Measurements from ENCODE around the gene PCDHGA1.
"Not testable (repeated sequence)": the region's sequence is repeated elsewhere in the genome, so short reads cannot be mapped to it uniquely, and the experiment has no call there.

The PCDHGA1 gene

DNA sequence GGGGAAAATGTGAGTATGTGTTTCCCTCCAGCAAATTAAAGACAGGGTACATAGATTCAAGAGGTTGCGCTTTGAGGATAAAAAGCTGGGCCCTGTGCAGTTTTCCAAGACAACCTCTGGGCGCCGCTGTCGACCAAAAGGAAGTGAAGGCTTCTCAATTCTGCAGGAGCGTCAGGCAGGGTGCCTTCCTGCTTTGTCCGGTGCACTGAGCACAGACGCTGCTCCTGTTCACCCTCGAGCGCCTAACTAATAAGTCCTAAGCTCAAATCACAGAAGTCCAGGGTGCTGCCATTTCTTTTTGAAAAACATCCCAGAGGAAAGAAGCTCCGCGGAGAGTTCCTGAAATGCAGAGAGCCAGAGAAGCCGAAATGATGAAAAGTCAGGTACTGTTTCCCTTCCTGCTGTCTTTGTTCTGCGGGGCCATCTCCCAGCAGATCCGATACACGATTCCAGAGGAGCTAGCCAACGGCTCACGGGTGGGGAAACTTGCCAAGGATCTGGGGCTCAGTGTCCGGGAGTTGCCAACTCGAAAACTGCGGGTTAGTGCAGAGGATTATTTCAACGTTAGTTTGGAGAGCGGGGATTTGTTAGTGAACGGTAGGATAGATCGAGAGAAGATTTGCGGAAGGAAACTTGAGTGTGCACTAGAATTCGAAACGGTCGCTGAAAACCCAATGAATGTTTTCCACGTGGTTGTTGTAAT, 19.8 kb downstream of the PCDHGA1 start, which contains the start of gene PCDHGB1:
Gene PCDHGB1 (plus strand): TSS at position 183 of the 703 bp plus-strand sequence. CDS start 162 bp downstream, at position 345.
- DNase-seq: peak; percentile 41

DNA sequence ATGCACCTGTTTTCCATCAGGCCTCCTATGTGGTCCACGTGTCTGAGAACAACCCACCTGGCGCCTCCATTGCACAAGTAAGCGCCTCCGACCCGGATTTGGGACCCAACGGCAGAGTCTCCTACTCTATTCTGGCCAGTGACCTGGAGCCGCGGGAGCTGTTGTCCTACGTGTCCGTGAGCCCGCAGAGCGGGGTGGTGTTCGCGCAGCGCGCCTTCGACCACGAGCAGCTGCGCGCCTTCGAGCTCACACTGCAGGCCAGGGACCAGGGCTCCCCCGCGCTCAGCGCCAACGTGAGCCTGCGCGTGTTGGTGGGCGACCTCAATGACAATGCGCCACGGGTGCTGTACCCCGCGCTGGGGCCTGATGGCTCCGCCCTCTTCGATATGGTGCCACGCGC, 21.3 kb downstream of the PCDHGA1 start:
- no peak for DNase-seq

DNA sequence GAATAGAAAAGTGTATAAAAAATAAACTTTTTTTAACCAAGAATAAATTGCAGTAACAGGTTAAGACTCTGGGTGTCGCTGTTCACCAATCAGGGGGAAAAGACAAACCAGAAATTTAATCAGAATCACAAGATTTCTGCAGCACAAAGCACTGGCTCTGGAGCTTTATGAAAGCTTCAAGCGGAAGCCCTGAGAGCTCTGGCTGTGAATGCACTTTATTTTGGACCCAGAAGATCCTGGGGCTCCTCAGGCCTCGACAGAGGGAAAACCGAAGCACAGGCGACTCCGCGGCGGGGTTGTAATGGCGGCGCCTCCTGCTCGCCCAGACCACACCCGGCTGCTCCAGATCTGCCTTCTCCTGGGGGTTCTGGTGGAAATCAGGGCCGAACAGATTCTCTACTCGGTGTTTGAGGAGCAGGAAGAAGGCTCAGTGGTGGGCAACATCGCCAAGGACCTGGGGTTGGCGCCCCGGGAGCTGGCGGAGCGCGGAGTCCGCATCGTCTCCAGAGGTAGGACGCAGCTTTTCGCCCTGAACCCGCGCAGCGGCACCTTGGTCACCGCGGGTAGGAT, 24.7 kb downstream of the PCDHGA1 start, which contains the start of gene PCDHGA4:
Gene PCDHGA4 (plus strand): TSS at position 122 of the 570 bp plus-strand sequence. CDS start 87 bp downstream, at position 209.
- no peak for DNase-seq

DNA sequence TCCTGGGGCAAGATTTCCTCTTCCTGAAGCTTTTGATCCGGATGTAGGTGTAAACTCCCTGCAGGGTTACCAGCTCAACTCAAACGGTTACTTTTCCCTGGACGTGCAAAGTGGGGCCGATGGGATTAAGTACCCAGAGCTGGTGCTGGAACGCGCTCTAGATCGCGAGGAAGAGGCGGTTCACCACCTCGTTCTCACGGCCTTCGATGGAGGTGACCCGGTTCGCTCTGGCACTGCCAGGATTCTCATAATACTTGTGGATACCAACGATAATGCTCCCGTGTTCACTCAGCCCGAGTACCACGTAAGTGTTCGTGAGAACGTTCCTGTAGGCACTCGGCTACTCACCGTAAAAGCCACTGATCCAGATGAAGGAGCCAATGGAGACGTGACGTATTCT, 25.3 kb downstream of the PCDHGA1 start:
- DNase-seq: no peak

DNA sequence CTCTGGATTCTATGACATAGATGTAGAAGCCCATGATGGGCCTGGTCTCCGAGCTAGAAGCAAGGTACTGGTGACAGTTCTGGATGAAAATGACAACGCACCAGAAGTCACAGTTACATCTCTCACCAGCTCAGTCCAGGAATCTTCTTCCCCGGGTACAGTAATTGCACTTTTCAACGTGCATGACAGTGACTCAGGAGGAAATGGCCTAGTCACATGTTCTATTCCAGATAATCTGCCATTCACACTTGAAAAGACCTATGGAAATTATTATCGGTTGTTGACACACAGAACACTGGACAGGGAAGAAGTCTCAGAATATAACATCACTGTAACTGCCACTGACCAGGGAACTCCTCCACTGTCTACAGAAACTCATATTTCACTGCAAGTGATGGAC, 25.8 kb downstream of the PCDHGA1 start:
- DNase-seq: no peak

DNA sequence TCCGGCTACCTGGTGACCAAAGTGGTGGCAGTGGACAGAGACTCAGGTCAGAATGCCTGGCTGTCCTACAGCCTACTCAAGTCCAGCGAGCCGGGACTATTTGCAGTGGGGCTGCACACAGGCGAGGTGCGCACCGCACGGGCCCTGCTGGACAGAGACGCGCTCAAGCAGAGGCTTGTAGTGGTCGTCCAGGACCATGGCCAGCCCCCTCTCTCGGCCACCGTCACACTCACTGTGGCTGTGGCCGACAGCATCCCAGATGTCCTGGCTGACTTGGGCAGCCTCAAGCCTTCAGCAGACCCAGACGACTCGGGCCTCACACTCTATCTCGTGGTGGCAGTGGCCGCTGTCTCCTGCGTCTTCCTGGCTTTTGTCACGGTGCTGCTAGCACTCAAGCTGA, 26.6 kb downstream of the PCDHGA1 start:
- no peak for DNase-seq

DNA sequence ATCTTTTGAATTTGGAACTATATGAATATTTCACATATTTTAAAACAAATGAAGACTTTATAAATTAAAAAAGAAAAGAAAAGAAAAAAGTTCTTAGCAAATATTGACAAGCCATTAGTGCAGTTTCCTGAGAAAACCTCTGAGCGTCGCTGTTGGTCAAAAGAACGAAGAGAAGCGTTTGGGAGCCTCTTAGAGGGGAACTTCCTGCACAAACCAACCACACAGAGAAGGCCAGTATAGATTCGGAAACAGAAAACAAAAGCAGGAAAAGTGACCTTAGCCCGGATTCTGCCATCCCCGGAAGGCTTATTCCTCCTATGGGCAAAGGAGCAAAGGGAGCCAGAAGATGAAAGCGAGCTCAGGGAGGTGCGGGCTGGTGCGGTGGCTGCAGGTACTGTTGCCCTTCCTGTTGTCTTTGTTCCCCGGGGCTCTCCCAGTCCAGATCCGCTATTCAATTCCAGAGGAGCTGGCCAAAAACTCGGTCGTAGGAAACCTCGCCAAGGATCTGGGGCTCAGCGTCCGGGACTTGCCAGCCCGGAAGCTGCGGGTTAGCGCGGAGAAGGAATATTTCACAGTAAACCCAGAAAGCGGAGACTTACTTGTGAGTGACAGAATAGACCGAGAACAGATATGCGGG, 29.6 kb downstream of the PCDHGA1 start, which contains the start of gene PCDHGB2:
Gene PCDHGB2 (plus strand): TSS at position 205 of the 637 bp plus-strand sequence. CDS start 142 bp downstream, at position 347.
- peak; percentile 32 for DNase-seq

DNA sequence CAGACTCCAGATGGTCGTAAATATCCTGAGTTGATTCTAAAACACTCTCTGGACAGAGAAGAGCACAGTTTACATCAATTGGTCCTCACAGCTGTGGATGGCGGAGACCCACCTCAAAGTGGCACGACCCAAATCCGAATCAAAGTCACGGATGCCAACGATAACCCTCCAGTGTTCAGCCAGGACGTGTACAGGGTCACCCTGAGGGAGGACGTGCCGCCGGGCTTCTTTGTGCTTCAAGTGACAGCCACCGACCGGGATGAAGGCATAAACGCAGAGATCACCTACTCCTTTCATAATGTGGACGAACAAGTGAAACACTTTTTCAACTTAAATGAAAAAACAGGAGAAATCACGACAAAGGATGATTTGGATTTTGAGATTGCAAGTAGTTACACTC, 30.4 kb downstream of the PCDHGA1 start:
- no peak for DNase-seq

DNA sequence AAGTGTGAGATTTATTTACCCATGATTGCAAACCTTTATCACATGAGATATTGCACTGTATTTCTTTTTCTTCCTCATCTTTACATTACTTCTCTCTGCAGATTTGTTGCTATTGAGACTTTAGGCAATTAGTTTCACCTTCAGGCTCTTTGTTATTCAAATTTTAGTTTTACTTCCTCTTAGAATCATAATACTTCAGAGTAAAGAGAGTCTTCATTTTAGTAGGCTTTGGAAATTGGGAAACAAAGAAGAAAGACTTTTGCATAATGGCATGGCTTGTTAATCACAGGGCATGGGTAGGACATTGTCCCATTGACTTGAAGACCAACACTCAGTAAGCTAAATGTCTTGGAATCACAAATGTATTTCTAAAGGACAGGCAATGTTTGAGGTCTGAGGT, 32.4 kb downstream of the PCDHGA1 start:
- DNase-seq: no peak

DNA sequence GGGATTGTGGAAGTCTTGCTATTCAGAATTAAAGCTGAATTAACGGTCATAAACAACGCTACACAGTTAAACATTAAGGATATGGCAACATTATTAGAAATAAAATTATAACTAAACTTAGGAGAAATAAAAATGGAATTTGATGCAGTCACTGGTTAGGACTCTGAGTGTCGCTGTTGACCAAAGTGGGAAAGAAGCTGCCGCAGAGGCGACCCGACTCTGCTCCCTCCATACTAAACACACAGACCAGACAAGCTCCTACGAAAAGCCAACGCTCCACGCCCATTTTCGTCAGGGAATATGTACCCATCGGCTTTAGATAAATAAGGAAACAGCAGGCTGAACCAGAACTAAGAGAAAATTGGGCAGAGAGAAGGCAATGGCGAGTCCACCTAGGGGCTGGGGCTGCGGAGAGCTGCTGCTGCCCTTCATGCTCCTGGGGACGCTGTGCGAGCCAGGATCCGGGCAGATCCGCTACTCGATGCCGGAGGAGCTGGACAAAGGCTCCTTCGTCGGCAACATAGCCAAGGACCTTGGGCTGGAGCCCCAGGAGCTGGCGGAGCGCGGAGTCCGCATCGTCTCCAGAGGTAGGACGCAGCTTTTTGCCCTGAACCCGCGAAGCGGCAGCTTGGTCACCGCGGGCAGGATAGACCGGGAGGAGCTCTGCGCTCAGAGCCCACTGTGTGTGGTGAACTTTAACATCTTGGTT, 33.8 kb downstream of the PCDHGA1 start, which contains the start of gene PCDHGA5:
Gene PCDHGA5 (plus strand): TSS at position 211 of the 709 bp plus-strand sequence. CDS start 169 bp downstream, at position 380.
- DNase-seq: no peak

DNA sequence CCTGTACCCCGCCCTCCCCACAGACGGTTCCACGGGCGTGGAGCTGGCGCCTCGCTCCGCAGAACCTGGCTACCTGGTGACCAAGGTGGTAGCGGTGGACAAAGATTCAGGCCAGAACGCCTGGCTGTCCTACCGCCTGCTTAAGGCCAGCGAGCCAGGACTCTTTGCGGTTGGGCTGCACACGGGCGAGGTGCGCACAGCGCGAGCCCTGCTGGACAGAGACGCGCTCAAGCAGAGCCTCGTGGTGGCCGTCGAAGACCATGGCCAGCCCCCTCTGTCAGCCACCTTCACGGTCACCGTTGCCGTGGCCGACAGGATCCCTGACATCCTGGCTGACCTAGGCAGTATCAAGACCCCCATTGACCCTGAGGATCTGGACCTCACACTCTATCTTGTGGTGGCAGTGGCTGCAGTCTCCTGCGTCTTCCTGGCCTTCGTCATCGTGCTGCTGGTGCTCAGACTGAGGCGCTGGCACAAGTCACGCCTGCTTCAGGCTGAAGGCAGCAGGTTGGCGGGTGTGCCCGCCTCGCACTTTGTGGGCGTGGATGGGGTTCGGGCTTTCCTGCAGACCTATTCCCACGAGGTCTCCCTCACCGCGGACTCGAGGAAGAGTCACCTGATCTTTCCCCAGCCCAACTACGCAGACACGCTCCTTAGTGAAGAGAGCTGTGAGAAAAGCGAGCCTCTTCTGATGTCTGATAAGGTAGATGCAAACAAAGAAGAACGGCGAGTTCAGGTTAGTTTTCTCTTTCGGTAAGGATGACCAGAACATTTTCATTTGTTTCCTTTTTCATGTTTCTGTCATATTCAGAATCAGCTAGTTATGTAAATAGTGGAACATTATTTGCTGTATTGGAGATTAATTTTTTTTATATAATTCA, 35.9 kb downstream of the PCDHGA1 start:
- DNase-seq: no peak

DNA sequence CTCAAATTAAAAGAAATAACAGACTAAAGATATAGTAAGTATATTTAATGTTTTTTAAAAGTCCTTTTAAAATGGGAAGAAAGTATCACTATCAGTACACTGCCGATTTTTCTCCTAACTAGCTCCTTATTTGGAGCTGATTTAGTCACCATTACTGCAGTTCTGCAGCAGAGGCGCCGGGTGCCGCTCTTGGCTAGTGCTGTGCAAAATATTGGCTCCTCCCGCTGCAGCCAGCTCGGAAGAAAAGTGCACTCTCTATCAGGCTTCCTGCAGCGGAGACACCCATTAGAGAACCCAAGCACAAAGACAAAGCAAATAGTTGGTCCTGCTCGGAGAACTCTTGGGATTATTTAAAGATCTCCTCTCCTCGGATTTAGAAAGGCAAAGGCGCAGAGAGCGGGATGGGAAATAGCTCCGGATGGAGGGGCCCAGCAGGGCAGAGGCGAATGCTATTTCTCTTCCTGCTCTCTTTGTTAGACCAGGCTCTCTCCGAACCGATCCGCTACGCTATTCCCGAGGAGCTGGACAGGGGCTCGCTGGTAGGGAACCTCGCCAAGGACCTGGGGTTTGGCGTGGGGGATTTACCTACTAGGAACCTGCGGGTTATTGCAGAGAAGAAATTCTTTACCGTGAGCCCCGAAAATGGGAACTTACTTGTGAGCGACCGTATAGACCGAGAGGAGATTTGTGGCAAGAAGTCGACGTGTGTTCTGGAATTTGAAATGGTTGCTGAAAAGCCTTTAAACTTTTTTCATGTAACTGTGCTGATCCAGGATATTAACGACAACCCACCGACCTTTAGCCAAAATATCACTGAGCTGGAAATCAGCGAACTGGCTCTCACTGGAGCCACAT, 39.9 kb downstream of the PCDHGA1 start, which contains the start of gene PCDHGB3:
Gene PCDHGB3 (plus strand): TSS at position 249 of the 855 bp plus-strand sequence. CDS start 153 bp downstream, at position 402.
- no peak for DNase-seq

DNA sequence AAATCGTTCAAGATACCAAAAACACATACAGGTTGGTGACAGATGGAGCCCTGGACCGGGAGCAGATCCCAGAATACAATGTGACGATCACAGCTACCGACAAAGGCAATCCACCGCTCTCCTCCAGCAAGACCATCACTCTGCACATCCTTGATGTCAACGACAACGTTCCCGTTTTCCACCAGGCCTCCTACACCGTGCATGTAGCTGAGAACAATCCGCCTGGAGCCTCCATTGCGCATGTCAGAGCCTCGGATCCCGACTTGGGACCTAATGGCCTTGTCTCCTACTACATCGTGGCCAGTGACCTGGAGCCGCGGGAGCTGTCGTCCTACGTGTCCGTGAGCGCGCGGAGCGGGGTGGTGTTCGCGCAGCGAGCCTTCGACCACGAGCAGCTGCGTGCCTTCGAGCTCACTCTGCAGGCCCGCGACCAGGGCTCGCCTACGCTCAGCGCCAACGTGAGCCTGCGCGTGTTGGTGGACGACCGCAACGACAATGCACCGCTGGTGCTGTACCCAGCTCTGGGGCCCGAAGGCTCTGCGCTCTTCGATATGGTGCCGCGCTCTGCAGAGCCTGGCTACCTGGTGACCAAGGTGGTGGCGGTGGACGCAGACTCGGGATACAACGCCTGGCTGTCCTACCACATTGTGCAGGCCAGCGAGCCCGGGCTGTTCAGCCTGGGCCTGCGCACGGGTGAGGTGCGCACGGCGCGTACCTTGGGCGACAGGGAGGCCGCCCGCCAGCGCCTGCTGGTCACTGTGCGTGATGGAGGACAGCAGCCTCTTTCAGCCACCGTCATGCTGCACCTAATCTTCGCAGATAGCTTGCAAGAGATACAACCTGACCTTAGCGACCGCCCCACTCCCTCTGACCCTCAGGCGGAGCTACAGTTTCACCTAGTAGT, 41.5 kb downstream of the PCDHGA1 start:
- DNase-seq: no peak

DNA sequence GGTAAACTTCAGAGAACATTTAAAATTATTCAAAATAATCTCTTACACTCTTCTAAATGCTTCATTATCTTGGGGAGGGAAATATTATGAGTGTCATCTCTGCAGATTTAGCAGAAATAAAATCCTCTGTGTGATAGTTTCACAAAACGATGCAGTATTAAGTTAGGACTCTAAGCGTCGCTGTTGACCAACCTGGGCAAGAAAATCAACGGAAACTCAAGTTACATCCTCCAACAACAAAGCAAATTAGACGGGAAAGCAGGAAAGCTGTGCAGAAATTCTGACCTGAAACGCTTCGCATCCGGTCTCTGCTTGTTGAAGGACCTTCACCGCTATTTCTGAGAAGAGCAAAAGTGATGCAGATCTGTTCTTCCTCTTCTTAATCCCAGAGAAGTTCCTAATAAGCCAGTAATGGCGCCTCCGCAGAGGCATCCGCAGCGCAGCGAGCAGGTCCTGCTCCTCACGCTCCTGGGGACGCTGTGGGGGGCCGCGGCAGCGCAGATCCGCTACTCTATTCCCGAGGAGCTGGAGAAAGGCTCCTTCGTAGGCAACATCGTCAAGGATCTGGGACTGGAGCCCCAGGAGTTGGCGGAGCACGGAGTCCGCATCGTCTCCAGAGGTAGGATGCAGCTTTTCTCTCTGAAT, 43.5 kb downstream of the PCDHGA1 start, which contains the start of gene PCDHGA6:
Gene PCDHGA6 (plus strand): TSS at position 219 of the 645 bp plus-strand sequence. CDS start 193 bp downstream, at position 412.
- no peak for DNase-seq

DNA sequence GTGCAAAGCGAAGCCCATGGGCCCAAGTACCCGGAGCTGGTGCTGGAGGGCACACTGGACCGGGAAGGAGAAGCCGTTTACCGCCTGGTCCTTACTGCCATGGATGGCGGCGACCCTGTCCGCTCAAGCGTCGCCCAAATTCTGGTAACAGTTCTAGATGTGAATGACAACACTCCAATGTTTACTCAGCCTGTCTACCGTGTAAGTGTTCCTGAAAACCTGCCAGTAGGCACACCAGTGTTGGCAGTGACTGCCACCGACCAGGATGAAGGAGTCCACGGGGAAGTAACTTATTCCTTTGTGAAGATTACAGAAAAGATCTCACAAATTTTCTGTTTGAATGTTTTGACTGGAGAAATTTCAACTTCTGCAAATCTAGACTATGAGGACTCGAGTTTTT, 44.3 kb downstream of the PCDHGA1 start:
- DNase-seq: no peak

DNA sequence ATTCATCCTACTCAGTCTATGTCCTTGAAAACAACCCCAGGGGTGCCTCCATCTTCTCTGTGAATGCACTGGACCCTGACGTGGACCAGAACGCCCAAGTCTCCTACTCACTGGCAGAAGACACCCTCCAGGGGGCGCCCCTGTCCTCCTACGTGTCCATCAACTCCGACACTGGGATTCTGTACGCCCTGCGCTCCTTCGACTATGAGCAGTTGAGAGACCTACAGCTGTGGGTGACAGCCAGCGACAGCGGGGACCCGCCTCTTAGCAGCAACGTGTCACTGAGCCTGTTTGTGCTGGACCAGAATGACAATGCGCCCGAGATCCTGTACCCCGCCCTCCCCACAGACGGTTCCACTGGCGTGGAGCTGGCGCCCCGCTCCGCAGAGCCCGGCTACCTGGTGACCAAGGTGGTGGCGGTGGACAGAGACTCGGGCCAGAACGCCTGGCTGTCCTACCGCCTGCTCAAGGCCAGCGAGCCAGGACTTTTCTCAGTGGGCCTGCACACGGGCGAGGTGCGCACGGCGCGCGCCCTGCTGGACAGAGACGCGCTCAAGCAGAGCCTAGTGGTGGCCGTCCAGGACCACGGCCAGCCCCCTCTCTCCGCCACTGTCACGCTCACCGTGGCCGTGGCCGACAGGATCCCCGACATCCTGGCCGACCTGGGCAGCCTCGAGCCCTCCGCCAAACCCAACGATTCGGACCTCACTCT, 45.3 kb downstream of the PCDHGA1 start:
- DNase-seq: not testable (repeated sequence)

DNA sequence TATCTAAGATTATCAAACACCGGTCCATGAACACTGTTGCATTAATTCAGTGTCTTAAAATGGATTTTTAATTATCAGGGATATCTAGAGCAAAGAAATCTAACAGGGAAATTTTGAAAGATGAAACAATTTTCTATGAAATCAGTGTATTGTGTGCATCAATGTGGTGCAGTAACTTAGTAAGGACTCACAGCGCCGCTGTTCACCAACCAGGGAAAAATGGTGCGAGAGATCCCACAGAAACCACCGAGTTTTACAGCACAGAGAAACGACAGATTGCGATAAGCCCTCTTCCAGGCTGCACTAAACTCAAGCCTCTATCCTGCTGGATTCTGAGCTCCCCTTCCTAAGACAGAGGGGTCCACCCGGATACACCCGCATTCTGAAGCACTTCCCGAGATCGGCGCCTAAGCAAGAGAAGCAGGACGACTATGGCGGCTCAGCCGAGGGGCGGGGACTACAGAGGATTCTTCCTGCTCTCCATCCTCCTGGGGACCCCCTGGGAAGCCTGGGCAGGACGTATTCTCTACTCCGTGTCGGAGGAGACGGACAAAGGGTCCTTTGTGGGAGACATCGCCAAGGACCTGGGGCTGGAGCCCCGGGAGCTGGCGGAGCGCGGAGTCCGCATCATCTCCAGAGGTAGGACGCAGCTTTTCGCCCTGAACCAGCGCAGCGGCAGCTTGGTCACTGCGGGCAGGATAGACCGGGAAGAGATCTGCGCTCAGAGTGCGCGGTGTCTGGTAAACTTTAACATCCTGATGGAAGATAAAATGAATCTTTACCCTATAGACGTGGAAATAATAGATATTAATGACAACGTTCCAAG, 52.4 kb downstream of the PCDHGA1 start, which contains the start of gene PCDHGA7:
Gene PCDHGA7 (plus strand): TSS at position 274 of the 826 bp plus-strand sequence. CDS start 158 bp downstream, at position 432.
- DNase-seq: no peak

Measured in NCI-H1694 treated with DMSO at 0.1 percent for 48 hours (cell line).